ENCODE results near the gene NBPF3.

The NBPF3 gene

GRCh38 chr1:21490774-21491487 is 51.0 kb downstream of the NBPF3 start:
- ChIA-PET POLR2A (interaction anchor here (0.5 kb wide), 1 partner anchor 163 kb away, joined by 4 read pairs; no protein-coding TSS in a partner anchor), CTCF (interaction anchor here (0.8 to 4.6 kb wide), 29 partner anchors 8 to 258 kb away, joined by 3 to 116 read pairs (median 5); partner anchors contain the start of gene ALPL)
- no peak for DNase-seq (ENCODE audit: low read depth, low spot score)
- H3K4me3 ChIP-seq (ENCODE audit: low read depth, low read length), result no peak overlapping the region
- peak; percentile 81 for TF ChIP-seq CTCF (IDR thresholded peaks at IDR 0.05; ENCODE audit: insufficient read depth, low read length, missing control alignments)

- no peak for DNase-seq (ENCODE audit: low read depth, low spot score)
- CTCF ChIA-PET, result interaction anchor here (0.8 to 4.6 kb wide), 23 partner anchors 8 to 259 kb away, joined by 3 to 116 read pairs (median 5); partner anchors contain the start of gene ALPL
- H3K4me3 ChIP-seq (ENCODE audit: low read depth, low read length), result no peak overlapping the region
- no peak for TF ChIP-seq CTCF (IDR thresholded peaks at IDR 0.05; ENCODE audit: insufficient read depth, low read length, missing control alignments)
- POLR2A ChIA-PET, result interaction anchor here (0.5 to 0.6 kb wide), 2 partner anchors 97 to 162 kb away, joined by 4 read pairs; no protein-coding TSS in a partner anchor
Measured at GRCh38 chr1:21491488-21492355, 51.8 kb downstream of the NBPF3 start.

- POLR2A ChIA-PET, result interaction anchor here (0.6 kb wide), 1 partner anchor 96 kb away, joined by 4 read pairs; no protein-coding TSS in a partner anchor
- no peak overlapping the region for H3K4me3 ChIP-seq (ENCODE audit: low read depth, low read length)
- CTCF ChIA-PET, result interaction anchor here (1.4 to 4.6 kb wide), 5 partner anchors 7 to 121 kb away, joined by 3 to 116 read pairs (median 8); no protein-coding TSS in a partner anchor
- no peak for TF ChIP-seq CTCF (IDR thresholded peaks at IDR 0.05; ENCODE audit: insufficient read depth, low read length, missing control alignments)
- DNase-seq (ENCODE audit: low read depth, low spot score), result no peak
Measured at GRCh38 chr1:21492356-21492625, 52.4 kb downstream of the NBPF3 start.

GRCh38 chr1:21494196-21494595 is 54.3 kb downstream of the NBPF3 start:
- DNase-seq (ENCODE audit: low read depth, low spot score), result no peak
- ChIA-PET CTCF (no interaction called here), POLR2A (no interaction called here)
- TF ChIP-seq CTCF (IDR thresholded peaks at IDR 0.05; ENCODE audit: insufficient read depth, low read length, missing control alignments), result no peak
- no peak overlapping the region for H3K4me3 ChIP-seq (ENCODE audit: low read depth, low read length)

- DNase-seq (ENCODE audit: low read depth, low spot score), result no peak
- POLR2A ChIA-PET, result no interaction called here
- TF ChIP-seq CTCF (IDR thresholded peaks at IDR 0.05; ENCODE audit: insufficient read depth, low read length, missing control alignments), result no peak
- no peak overlapping the region for H3K4me3 ChIP-seq (ENCODE audit: low read depth, low read length)
- CTCF ChIA-PET, result interaction anchor here (0.6 to 3.5 kb wide), 8 partner anchors 11 to 277 kb away, joined by 3 to 21 read pairs (median 6); no protein-coding TSS in a partner anchor
Measured at GRCh38 chr1:21495225-21495820, 55.4 kb downstream of the NBPF3 start.

All from AG04449 (cell line).